GM18502 (cell line): ENCODE results near the gene PCSK4.
"Not testable (repeated sequence)": the region's sequence is repeated elsewhere in the genome, so short reads cannot be mapped to it uniquely, and the experiment has no call there.

ENCODE experiments used
- ATAC-seq: cut with Tn5 transposase; IDR thresholded peaks from one replicate; pipeline ENCODE4 v1.9.1; 2021; ENCODE audit warnings: mild to moderate bottlenecking; ENCODE audit not compliant: unreplicated experiment, poor library complexity

Gene PCSK4

DNA sequence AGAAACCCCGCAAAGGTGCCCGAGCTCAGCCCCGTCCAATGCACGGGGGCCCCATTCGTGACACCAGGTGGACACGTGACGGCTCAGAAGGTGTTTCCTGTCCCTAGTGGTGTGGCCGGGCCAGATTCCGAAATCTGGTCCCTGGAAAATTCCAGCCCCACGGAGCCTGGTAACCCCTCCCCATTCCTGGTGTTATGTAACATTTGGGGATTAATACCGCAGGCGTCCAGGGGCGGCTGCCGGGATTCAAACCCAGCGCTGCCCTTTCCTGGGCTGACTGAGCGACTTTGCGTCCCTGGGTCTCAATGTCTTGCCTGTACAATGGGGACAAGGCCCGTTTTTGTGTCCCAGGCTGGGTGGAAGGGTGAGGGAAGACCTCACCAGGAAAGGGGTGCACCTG lies 32.7 kb upstream of the PCSK4 start:
- ATAC-seq: no peak

DNA sequence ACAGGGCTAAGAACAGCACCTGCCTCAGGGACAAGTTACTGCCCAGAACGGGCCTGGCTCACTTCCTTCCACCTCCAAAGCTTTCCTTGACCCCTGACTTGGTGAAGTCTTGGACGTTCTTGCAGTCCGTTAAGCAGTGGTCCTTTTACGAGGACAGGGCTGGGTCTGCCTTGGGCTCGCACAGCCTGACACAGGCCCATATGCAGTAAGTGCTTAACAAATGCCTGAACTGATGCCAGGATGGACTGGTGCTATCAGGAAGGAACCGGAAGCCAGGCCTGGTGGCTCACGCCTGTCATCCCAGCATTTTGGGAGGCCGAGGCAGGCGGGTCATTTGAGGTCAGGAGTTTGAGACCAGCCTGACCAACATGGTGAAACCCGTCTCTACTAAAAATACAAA lies 31.9 kb upstream of the PCSK4 start:
- no peak for ATAC-seq

DNA sequence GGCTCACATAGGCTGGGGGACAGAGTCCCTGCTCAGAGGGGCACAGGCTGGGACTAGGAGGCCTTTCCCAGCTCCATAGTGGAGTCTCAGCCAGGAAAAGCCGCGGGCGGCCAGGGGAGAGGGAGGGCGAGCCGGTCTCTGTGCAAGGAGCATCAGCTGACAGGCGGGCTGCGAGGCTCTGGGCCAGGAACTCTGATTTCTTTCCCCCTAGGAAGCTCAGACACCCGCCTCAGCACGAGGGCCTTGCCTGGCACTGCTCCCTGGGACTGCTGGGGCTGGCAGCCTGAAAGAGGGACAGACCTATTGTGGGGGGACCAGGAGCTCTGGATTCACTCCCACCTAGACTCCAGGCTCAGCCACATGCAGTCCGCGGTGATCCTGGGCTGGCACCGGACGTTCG lies 31.5 kb upstream of the PCSK4 start:
- no peak for ATAC-seq

DNA sequence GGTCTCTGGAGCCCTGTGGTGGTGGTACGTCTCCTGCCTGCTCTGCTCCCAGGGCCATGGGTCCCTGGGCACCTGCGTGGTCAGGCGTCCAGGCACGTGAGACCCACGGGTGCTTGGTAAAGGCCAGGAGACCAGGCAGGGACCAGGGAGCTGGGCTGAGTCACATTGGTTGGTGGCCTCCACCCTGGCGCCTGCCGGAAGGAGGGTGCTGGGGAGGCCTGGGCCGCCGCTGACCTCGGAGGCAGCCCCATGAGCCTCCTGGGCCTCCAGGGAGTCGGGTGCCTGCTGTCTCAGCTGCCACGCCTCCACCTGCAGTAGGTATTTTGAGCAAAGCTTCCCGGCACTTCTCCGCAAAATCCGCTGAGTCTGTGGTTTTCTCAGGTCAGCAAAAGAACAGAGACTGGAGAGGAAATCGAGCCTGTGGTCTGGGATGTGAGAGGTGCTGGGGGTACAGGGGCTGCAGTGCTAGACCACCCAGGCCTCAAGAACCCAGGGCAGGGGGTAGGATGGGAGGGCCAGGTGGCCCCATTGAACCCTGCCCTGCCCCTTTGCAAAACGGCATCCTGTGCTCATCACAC lies 30.1 kb upstream of the PCSK4 start:
- ATAC-seq: no peak

DNA sequence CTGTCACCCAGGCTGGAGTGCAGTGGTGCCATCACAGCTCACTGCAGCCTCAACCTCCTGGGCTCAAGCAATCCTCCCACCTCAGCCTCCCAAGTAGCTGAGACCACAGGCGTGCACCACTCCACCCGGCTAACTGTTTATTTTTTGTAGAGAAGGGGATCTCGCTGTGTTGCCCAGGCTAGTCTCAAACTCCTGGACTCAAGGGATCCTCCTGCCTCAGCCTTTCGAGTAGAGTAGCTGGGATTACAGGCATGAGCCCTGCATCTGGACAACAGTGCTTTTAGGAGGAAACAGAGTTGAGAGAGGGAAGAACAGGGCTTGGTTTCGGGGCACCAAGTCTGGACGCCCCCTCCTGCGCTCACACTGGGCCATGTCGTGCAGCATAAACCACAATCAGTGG lies 29.7 kb upstream of the PCSK4 start:
- not testable (repeated sequence) for ATAC-seq

DNA sequence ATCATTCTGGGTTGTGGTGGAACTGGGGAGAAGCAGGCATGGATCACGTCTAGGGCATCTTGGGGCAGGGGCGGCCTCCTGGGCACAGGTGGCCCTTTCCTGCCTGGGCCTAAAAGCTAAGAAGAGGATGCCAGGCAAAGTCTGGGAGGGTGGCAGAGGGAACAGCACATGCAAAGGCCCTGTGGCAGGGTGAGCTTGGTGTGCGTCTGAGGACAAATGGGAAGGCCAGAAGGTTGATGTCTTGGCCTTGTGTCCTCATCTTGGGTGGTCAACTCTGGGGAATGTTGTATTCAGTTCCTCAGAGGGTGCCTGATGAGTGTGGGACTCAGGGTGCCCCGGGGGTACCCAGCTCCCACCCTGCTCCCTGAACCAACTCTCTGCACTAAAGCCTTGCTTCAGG lies 28.3 kb upstream of the PCSK4 start:
- no peak for ATAC-seq

DNA sequence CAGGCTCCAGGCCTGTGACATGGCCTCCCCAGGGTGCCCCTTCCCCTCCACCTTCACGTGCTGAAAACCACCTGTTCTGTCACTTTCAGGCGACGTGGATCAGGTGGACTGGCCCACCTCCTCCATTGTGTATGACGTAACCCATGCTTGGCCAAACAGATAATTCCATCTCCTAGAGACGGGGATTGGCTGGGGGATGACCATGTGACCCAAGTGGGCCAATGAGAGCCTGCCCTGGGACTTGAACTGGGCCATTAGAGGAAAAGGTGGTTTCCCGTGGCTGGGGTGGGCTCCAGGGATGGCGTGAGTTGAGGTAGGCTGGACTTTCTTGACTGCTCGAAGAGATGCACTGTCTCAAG lies 26.2 kb upstream of the PCSK4 start:
- ATAC-seq: no peak

DNA sequence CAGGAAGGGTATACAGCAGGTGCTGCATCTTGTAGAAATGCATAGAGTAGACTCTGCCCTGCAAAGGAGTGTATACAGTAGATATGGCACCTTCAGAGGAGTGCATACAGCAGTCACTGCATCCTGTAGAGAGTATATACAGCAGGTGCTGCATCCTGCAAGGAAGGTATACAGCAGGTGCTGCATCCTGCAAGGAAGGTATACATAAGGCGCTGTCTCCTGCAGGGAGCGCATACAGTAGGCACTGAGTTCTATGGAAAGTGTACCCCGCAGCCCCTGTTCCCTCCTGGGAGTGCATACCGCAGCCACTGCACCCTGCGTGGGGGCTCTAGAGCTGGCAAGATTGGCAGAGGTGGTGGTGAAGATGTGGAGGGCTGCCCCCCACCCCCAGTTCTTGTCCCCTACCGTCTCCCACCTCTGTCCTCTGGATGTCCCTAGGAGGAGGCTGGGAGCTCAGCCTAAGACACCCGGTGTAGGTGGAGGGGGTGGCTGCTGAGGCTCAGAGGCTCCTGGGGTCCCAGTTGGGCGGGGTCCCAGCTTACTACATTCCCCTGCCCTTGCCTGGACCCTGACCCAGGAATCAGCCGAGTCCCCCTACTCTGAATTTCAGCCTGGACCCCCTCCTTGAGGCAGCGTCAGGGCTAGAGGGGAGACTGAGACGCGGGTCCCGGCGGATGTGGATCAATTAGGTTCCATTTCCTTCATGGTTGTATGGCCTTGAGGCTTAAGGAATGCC lies 25.0 kb upstream of the PCSK4 start:
- ATAC-seq: no peak

DNA sequence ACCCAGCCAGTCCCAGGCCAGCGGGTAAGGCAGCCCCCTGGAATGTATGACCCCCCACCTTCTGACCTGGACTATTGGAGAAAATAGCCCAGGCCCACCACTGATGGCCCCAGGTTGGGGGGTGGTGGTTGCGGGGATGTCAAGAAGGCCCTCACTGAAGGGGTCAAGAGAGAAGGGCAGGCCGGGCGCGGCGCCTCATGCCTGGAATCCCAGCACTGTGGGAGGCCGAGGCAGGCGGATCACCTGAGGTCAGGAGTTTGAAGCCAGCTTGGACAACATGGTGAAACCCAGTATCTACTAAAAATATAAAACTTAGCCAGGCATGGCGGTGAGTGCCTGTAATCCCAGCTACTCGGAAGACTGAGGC lies 24.1 kb upstream of the PCSK4 start:
- no peak for ATAC-seq

DNA sequence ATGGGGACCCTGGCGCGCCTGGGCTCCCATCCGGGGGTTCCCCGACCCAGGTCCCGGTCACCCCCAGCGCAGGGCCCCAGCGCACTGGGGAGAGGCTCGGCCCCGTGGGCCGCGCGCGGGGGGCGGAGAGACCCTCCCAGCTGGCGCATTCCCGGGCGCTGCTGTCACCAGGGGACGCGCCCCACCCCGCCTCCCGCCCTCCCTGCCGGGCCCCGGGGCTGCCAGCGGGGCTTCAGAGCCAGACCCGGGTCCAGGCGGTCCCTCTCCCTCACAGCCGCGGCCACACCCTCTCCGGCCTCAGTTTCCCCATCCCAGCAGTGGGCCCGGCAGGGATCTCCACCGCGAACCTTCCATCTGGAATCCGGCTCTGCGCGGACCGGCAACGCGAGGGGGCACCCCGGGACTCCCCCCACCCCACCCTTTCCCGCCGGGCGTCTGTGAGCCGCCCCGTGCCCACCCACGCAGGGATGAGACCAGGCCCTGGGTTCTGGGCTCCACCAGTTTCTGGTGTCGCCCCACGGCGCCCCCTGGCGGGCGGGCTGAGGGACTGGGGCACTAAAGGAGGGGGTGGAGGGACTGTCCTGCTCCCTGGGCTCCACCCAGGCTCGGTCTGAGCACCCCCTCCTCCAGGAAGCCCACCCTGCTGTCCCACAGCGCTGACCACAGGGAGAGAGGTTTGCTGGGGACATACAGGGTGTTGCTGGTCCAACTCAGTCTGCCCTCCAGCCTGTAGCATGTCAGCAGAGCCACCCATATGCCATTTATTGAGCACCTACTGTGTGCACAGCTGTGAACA lies 23.5 kb upstream of the PCSK4 start:
- ATAC-seq: no peak

DNA sequence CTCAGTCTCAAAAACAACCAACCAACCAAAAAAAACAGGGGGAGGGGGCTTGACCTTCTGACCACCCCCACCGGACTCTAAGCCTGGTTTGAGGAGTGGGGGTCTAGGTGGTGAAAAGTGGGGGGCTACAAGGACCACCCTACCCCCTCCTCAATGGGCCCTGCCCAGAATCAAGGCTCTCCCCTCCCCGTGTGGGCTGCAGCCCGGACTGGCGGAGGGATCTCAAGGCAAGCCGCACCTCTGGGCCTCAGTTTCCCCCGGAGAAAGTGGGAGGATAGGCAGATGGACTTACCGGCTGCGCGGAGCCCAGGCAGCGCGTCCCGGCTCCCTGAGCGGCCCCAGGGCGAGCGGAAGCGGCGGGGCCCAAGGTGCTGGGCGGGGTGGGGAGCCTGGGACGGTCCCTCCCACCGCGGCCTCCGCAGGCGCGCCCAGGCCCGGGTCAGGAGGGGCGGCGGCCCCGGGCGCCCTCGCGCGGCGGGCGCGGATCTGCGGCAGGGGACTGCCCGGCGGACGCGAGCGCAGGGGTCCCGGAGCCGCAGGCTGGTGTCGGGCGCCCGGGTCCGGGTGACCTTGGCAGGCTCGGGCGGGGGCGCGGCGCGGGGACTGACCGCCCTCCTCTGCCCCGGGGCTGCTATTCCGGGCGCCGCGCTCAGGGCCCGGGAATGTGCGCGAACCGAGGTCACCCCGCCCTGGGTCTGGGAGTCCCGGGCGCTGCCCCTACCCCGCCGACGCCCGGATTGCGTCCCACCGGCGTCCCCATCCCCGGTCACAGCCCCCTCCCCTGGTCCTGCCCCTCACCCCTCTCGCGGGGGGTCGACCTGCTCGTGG lies 22.7 kb upstream of the PCSK4 start, which contains the start of gene ADAMTSL5:
TSS of gene ADAMTSL5 (minus strand) at position 349 of the 828 bp plus-strand sequence. CDS start 2,076 bp downstream, outside the sequence.
- no peak for ATAC-seq

DNA sequence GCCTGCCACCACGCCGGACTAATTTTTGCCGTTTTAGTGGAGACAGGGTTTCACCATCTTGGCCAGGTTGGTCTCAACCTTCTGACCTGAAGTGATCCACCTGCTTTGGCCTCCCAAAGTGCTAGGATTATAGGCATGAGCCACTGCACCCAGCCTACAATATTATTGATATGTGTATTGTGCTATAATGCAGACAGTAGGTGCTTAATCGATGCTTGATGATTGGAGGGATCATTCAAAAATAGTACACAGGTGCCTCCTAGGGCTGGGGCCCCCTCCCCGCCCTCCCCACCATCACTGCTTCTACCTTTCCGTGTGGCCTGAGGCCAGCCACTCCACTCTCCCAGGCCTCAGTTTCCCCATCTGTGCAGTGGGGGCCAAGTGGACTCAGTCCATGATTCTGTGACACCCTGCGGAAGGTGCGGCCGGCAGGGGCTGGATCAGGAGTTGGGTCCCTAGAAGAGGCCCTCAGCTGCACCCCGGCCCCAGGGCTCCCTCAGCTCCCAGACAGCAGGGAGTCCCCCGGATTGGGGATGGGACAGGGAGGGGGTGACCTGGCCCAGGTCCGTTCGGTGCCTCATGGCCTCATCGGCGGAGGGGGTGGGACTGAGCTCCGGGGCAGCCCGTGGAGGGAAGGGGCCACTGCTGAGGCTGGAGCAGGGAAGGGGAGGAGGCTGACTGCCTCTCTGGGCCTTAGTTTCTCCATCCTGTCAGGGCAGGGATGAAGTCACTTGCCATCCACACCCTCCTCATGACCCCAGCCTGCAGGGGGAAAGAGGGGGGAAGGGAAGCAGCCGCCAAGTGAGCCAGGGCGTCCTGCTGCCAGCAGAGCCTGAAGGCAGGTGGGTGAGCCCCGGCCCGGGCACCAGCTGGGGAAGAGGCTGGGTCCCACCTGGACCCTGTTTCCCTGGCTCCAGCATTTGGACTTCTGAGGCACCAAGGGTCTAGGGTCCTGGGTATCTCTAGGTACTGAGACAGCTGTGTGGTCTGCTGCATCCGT lies 21.5 kb upstream of the PCSK4 start:
- ATAC-seq: no peak

DNA sequence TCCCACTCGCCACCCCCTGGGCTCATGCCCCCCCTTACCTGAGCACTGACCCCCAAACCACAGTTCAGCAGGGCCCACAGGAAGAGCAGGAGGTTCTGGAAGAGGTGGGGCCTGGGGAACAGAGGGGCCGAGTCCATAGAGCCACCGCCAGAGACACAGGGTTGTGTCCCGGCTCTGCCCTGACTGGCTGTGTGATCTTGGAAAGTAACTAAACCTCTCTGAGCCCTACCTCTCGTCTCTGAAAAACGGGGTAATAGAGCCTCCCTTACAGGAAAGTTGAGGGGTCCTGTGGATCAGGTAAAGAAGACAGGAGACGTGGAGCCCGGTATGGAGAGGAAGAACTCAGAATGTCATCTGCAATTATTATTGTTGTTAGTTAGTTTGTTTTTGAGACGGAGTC lies 20.7 kb upstream of the PCSK4 start:
- ATAC-seq: no peak

DNA sequence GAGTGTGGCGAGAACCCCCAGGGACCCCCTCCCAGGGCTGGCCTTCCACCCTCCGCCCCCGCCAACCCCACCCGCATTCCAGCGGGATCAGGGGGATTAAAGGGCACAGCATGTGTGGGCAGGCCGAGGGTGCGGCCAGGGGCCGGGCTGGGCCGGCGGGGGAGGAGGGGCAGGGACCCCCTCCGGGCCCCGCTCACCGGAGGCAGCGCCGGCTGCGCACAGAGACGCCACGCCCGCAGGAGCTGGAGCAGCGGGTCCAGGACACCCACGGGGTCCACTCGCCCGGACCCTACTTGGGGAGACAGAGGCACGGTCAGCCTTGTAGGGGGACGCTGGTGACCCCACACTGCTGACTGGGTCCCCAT lies 20.3 kb upstream of the PCSK4 start:
- no peak for ATAC-seq

DNA sequence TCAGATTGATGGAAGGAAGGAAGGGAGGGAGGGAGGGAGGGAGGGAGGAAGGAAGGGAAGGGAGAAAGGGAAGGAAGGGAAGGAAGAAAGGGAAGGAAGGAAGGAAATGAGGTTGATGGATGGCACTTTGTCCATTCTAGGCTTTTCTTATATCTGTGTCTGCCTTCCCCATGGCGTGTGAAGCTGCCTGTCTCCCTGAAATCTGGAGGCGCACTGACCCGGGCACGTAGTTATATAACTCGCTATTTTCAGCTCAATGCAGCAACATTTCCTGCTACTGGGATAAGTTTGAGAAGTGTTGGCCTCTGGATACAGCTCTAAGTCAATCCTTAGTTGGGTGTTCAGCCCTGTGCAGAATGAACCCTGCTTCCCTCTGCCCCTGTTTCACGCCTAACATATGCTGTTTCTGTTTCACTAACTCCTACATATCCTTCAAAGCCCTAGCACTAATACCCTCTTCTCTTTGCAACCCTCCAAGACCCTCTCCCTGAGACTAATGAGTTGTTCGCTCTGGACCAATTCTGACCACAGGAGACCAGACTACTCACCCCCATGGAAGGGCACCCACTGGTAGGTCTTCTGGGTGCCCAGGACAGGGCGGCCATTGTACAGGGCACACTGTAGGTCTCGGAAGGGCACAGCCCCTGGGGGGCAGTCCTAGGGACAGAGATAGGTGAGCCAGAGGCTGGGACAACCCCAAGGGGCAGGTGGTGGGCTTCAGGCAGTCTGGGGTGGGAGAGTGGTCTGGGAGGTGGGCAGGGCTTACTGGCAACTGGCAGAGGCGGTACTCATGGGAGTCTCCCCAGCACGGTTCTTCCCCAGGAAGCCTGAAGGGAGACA lies 19.7 kb upstream of the PCSK4 start:
- ATAC-seq: no peak

DNA sequence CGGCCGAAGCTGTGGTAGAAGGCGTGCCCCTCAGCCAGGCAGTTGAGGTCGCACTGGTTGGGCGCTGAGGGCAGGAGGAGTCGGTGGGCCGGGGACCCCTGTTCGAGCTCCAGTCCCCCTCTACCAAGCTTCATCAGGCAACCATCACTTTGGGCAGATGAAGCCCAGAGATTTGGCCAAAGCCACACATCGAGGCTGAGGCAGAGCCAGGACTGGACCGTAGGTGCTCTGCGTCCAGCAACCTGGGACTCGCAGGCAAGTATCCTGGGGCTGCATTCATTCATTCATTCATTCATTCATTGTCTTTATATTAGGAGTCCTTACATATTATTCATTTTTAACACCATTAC lies 18.3 kb upstream of the PCSK4 start:
- no peak for ATAC-seq

DNA sequence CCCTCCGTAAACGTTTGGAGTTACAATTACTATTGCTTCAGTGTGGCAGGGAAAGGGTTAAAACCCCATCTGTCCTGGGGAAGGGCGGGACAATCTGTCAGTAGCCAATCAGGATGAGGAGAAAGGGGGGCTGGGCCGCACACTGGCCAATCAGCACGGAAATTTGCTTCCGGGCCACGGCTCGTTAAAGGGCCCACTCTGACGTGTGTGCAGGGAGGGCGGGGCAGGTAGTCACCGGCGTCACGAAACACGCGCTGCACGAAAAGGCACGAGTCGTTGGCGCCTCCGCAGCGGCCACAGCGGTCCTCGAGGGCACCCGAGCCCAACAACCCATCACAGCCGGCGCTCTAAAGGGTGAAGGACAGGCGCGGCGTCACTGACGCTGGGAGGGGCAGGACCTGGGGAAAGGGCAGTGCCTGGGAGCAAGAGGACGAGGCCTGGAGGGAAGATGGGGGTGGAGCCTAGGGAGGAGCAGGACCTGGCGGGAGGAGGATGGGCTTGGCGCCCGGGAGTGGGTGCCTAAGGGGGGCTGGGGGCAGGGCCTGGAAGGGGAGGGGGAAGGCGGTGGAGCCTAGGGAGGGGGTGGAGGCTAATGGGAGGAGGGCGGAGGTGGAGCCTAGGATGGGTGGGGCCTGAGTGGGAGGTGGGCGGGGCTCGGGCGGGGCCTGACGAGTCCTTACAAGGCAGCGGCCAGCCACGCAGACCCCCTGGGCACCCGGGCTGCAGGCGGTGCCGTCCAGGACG lies 17.8 kb upstream of the PCSK4 start:
- ATAC-seq: no peak

DNA sequence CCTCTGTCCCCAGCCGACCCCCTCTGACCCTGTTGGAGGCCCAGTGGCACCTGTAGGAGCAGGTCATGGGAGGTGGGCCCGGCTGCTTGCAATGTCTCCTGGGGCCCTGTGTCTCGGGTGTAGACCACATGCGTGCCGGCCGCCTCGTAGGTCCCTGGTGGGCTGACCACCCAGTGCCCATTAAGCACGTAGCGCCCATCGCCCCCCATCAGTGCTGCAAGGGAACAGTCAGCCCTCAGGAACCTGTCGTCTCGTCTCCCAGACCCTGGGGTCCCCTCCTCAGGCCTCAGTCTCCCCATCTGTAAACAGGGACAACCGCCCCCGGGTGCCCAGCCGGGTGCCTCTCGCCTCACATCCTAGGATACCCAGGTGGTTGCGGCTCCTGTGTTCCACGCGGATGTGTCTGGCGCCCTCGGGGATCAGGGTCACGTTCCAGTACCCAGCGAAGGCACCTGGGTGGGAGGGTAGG lies 17.1 kb upstream of the PCSK4 start:
- ATAC-seq: no peak
